Measurements from ENCODE around the gene PROKR1.
"Not testable (repeated sequence)": the region's sequence is repeated elsewhere in the genome, so short reads cannot be mapped to it uniquely, and the experiment has no call there.

Gene PROKR1

GRCh38 chr2:68643011-68643873 lies at the start of gene PROKR1:
Gene PROKR1, plus strand, starts transcription at chr2:68643579. Its CDS starts 2,243 bp downstream, at chr2:68645822.
- DNase-seq (ENCODE audit: low read depth) = no peak

- no peak for DNase-seq (ENCODE audit: low read depth)
Observed at GRCh38 chr2:68594041-68594440, 49.3 kb upstream of the PROKR1 start.

GRCh38 chr2:68594674-68595492 lies 48.5 kb upstream of the PROKR1 start:
- peak; percentile 23 for DNase-seq (ENCODE audit: low read depth)

- DNase-seq (ENCODE audit: low read depth) = not testable (repeated sequence)
Observed at GRCh38 chr2:68595493-68595785, 47.9 kb upstream of the PROKR1 start.

- not testable (repeated sequence) for DNase-seq (ENCODE audit: low read depth)
Observed at GRCh38 chr2:68600495-68600894, 42.9 kb upstream of the PROKR1 start.

- DNase-seq (ENCODE audit: low read depth) = no peak
Observed at GRCh38 chr2:68603059-68603458, 40.3 kb upstream of the PROKR1 start.

- no peak for DNase-seq (ENCODE audit: low read depth)
Observed at GRCh38 chr2:68604077-68604476, 39.3 kb upstream of the PROKR1 start.

- no peak for DNase-seq (ENCODE audit: low read depth)
Observed at GRCh38 chr2:68605939-68606338, 37.4 kb upstream of the PROKR1 start.

- no peak for DNase-seq (ENCODE audit: low read depth)
Observed at GRCh38 chr2:68606759-68607158, 36.6 kb upstream of the PROKR1 start.

GRCh38 chr2:68607837-68608236 lies 35.5 kb upstream of the PROKR1 start:
- no peak for DNase-seq (ENCODE audit: low read depth)

- DNase-seq (ENCODE audit: low read depth) = no peak
Observed at GRCh38 chr2:68612765-68613519, 30.4 kb upstream of the PROKR1 start.

GRCh38 chr2:68620772-68621171 lies 22.6 kb upstream of the PROKR1 start:
- no peak for DNase-seq (ENCODE audit: low read depth)

GRCh38 chr2:68623820-68624219 lies 19.6 kb upstream of the PROKR1 start:
- no peak for DNase-seq (ENCODE audit: low read depth)

- DNase-seq (ENCODE audit: low read depth) = no peak
Observed at GRCh38 chr2:68627615-68628014, 15.8 kb upstream of the PROKR1 start.

GRCh38 chr2:68632021-68632420 lies 11.4 kb upstream of the PROKR1 start:
- no peak for DNase-seq (ENCODE audit: low read depth)

- DNase-seq (ENCODE audit: low read depth) = no peak
Observed at GRCh38 chr2:68637047-68637446, 6.3 kb upstream of the PROKR1 start.

- no peak for DNase-seq (ENCODE audit: low read depth)
Observed at GRCh38 chr2:68643874-68644485, 601 bp downstream of the PROKR1 start.

GRCh38 chr2:68645523-68645922 lies 2.1 kb downstream of the PROKR1 start:
- DNase-seq (ENCODE audit: low read depth) = no peak

GRCh38 chr2:68646303-68646702 lies 2.9 kb downstream of the PROKR1 start:
- no peak for DNase-seq (ENCODE audit: low read depth)

- no peak for DNase-seq (ENCODE audit: low read depth)
Observed at GRCh38 chr2:68650645-68651044, 7.3 kb downstream of the PROKR1 start.

GRCh38 chr2:68653034-68653433 lies 9.7 kb downstream of the PROKR1 start:
- DNase-seq (ENCODE audit: low read depth) = no peak

GRCh38 chr2:68653538-68653982 lies 10.2 kb downstream of the PROKR1 start:
- no peak for DNase-seq (ENCODE audit: low read depth)

All from GM04504 (cell line).